GM12872 (cell line): Measurements from ENCODE around the gene LAYN.

Experiments used
- CTCF ChIP-seq: IDR thresholded peaks from 3 replicates; pipeline ENCODE4 v1.5.1; 2011; ENCODE audit warnings: low read depth, mild to moderate bottlenecking, low read length, moderate library complexity; ENCODE audit not compliant: insufficient read depth

Gene LAYN

DNA sequence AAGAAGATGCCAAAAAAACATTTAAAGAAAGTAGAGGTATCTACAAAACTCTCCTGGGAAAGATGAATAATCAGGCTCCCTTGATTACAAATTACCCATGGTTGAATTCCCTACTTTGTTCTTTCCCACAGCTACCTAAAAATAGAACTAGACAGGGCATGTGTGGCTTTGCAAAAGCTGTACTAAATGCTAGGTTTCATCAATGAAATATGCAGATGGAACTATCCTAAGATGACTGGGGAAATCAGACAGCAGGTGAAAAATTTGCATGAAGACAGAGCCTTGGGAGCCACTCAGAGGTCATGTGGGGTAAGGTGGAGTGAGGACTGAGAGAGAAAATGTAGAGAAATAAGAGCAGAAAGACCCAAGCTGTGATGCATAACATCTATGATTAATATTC lies 14.7 kb downstream of the LAYN start:
- no peak for TF ChIP-seq CTCF

DNA sequence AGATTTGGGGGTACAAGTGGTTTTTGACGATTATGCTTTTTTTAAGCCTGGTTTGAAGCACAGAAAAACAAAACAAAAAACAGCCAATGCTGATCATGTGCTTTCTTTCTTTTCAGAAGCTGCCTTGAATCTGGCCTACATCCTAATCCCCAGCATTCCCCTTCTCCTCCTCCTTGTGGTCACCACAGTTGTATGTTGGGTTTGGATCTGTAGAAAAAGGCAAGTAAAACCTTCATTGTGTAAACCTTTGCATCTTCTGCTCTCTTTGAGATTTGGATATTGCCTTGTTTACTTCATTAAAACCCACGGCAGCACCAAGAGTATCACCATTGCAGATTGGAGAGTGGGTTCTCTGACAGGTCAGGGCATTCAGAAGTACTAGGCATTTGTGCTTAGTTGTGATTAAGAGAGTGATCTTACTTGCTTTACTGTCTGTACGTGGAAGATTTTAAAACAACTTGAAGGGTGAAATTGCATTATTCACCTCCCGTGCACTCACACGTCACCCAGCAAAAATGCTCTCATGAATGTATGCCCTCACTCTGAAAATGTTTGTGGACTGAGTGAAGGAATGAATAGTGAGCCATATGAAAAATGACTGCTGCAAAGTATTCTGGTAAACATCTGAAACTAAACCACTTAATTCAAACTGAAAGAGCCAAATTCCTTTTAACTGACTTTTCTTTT lies 17.0 kb downstream of the LAYN start:
- no peak for TF ChIP-seq CTCF

GRCh38 chr11:111559800-111560464 lies 19.4 kb downstream of the LAYN start:
- TF ChIP-seq CTCF, result no peak

DNA sequence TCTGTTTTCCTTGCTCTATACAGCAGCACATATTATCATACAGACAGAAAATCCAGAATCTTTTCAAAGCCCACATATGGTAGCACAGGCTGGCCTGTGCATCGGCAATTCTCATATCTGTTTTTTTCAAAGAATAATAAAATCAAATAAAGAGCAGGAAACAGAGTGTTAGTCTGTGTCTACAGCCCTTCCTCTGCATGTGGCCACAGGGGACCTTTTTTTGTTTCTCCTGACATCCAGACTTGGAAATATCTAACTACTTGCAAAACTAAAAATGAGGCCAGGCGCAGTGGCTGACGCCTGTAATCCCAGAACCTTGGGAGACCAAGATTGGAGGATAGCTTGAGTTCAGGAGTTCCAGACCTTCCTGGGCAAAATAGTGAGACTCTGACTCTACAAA lies 20.3 kb downstream of the LAYN start:
- TF ChIP-seq CTCF, result no peak

- TF ChIP-seq CTCF, result no peak
These were observed 20.8 kb downstream of the LAYN start for GRCh38 chr11:111561306-111561705.

GRCh38 chr11:111561791-111562325 lies 21.3 kb downstream of the LAYN start:
- TF ChIP-seq CTCF, result no peak

DNA sequence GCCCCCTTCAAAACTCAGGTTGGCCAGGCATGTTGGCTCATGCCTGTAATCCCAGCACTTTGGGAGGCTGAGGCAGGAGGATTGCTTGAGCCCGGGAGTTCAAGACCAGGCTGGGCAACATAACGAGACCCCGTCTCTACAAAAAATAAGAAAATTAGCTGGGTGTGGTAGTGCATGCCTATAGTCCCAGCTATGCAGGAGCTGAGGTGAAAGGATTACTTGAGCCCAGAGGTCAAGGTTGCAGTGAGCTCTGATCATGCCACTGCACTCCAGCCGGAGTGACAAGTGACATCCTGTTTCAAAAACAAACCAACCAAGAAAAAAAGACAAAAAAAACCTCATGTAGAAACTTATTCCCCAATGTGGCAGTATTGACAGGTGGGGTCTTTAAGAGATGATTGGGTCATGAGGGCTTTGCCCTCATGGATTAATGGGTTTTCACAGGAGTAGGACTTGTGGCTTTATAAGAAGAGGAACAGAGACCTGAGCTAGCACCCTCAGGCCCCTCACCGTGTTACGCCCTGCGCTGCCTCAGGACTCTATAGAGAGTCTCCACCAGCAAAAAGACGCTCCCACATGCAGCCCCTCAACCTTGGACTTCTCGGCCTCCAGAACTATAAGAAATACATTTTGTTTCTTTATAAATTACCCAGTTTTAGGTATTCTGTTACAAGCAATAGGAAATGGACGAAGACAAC lies 22.3 kb downstream of the LAYN start:
- TF ChIP-seq CTCF, result no peak
